Mesenchymal stem cell (in vitro differentiated cells and primary cell): ENCODE results near the gene AKT2.

ENCODE experiments used
- DNase-seq: peaks from one replicate; pipeline ENCODE4 v3.0.0-alpha.2; 2013
- H2AFZ ChIP-seq: one replicate; pipeline ENCODE4 v1.6.1; 2013; ENCODE audit warnings: low read depth, mild to moderate bottlenecking, control low read depth, inconsistent platforms, low read length, moderate library complexity
- H2AK5ac ChIP-seq: 2 replicates; pipeline ENCODE4 v1.6.1; 2013; ENCODE audit warnings: low read length, moderate library complexity, mild to moderate bottlenecking, inconsistent platforms; ENCODE audit not compliant: severe bottlenecking
- H2BK120ac ChIP-seq: one replicate; pipeline ENCODE4 v1.6.1; 2013; ENCODE audit warnings: low read depth, mild to moderate bottlenecking, inconsistent platforms, low read length, moderate library complexity
- H2BK12ac ChIP-seq, 2 experiments: one replicate each; pipeline ENCODE4 v1.6.1; 2013; ENCODE audit warnings: inconsistent platforms in 2 of 2, low read length in 2 of 2, mild to moderate bottlenecking in 2 of 2, moderate library complexity in 2 of 2, control low read depth in 1 of 2
- H2BK15ac ChIP-seq: one replicate; pipeline ENCODE4 v1.6.1; 2013; ENCODE audit warnings: mild to moderate bottlenecking, low read depth, inconsistent platforms; ENCODE audit not compliant: poor library complexity, severe bottlenecking
- H2BK5ac ChIP-seq: 2 replicates; pipeline ENCODE4 v1.6.1; 2013; ENCODE audit warnings: low read depth, mild to moderate bottlenecking, low read length, control low read depth, inconsistent platforms; ENCODE audit not compliant: poor library complexity, severe bottlenecking
- H3K14ac ChIP-seq, 2 experiments: one replicate each; pipeline ENCODE4 v1.6.1; 2013; ENCODE audit warnings: inconsistent platforms in 2 of 2, low read length in 2 of 2, control low read depth in 1 of 2, mild to moderate bottlenecking in 1 of 2, moderate library complexity in 1 of 2
- H3K18ac ChIP-seq, 2 experiments: one replicate each; pipeline ENCODE4 v1.6.1; 2013; ENCODE audit warnings: inconsistent platforms in 2 of 2, low read length in 2 of 2, control low read depth in 1 of 2, low read depth in 1 of 2, mild to moderate bottlenecking in 1 of 2
- H3K23ac ChIP-seq, 2 experiments: one replicate each; pipeline ENCODE4 v1.6.1; 2013; ENCODE audit warnings: inconsistent platforms in 2 of 2, low read length in 2 of 2, mild to moderate bottlenecking in 2 of 2, moderate library complexity in 2 of 2, control low read depth in 1 of 2
- H3K27ac ChIP-seq: 2 replicates; pipeline ENCODE4 v1.5.1; 2013; ENCODE audit warnings: mild to moderate bottlenecking, moderate library complexity, low read length, control low read depth, inconsistent platforms; ENCODE audit not compliant: poor library complexity, severe bottlenecking
- H3K27me3 ChIP-seq, 2 experiments: 2 replicates each; pipeline versions ENCODE4 v1.6.1 to v1.7.0; 2013; ENCODE audit warnings: low read length in 2 of 2, mild to moderate bottlenecking in 2 of 2, moderate library complexity in 2 of 2, control low read depth in 1 of 2, inconsistent platforms in 1 of 2; ENCODE audit not compliant: control insufficient read depth in 1 of 2, insufficient read depth in 1 of 2
- H3K36me3 ChIP-seq, 2 experiments: 2 replicates each; pipeline versions ENCODE4 v1.6.1 to v1.7.0; 2013; ENCODE audit warnings: low read length in 2 of 2, control low read depth in 1 of 2, inconsistent platforms in 1 of 2, low read depth in 1 of 2, mild to moderate bottlenecking in 1 of 2; ENCODE audit not compliant: insufficient read depth in 2 of 2, control insufficient read depth in 1 of 2
- H3K4ac ChIP-seq, 2 experiments: one replicate each; pipeline ENCODE4 v1.6.1; 2013; ENCODE audit warnings: inconsistent platforms in 2 of 2, low read length in 2 of 2, mild to moderate bottlenecking in 2 of 2, moderate library complexity in 2 of 2, control low read depth in 1 of 2, low read depth in 1 of 2
- H3K4me1 ChIP-seq: 2 replicates; pipeline ENCODE4 v1.6.1; 2013; ENCODE audit warnings: low read depth, low read length, control low read depth; ENCODE audit not compliant: control insufficient read depth, insufficient read depth
- H3K4me2 ChIP-seq: 2 replicates; pipeline ENCODE4 v1.6.1; 2013; ENCODE audit warnings: low read length, mild to moderate bottlenecking, inconsistent platforms; ENCODE audit not compliant: poor library complexity, severe bottlenecking
- H3K4me3 ChIP-seq, 2 experiments: 2 replicates each; pipeline versions ENCODE4 v1.5.1 to v1.7.0; 2013; ENCODE audit warnings: low read length in 2 of 2, mild to moderate bottlenecking in 2 of 2, control low read depth in 1 of 2, low read depth in 1 of 2; ENCODE audit not compliant: insufficient read depth in 1 of 2
- H3K79me1 ChIP-seq: replicated peaks from 2 replicates; pipeline ENCODE4 v1.6.1; 2013; ENCODE audit warnings: mild to moderate bottlenecking, control low read depth, low read length, inconsistent platforms; ENCODE audit not compliant: poor library complexity, severe bottlenecking
- H3K9ac ChIP-seq: 2 replicates; pipeline ENCODE4 v1.7.0; 2013; ENCODE audit warnings: mild to moderate bottlenecking, low read length, moderate library complexity
- H3K9me3 ChIP-seq: 2 replicates; pipeline ENCODE4 v1.7.0; 2013; ENCODE audit warnings: mild to moderate bottlenecking, low read length; ENCODE audit not compliant: control insufficient read depth
- H4K8ac ChIP-seq: one replicate; pipeline ENCODE4 v1.6.1; 2013; ENCODE audit warnings: inconsistent platforms, mild to moderate bottlenecking, low read length, moderate library complexity
- H4K91ac ChIP-seq: one replicate; pipeline ENCODE4 v1.6.1; 2013; ENCODE audit warnings: mild to moderate bottlenecking, low read length, inconsistent platforms
- WGBS: methylation state at CpG from one replicate; pipeline ENCODE4 v1.1.7; 2013; ENCODE audit warnings: mixed read lengths; 5-methylcytosine and 5-hydroxymethylcytosine counted together

Gene AKT2

DNA sequence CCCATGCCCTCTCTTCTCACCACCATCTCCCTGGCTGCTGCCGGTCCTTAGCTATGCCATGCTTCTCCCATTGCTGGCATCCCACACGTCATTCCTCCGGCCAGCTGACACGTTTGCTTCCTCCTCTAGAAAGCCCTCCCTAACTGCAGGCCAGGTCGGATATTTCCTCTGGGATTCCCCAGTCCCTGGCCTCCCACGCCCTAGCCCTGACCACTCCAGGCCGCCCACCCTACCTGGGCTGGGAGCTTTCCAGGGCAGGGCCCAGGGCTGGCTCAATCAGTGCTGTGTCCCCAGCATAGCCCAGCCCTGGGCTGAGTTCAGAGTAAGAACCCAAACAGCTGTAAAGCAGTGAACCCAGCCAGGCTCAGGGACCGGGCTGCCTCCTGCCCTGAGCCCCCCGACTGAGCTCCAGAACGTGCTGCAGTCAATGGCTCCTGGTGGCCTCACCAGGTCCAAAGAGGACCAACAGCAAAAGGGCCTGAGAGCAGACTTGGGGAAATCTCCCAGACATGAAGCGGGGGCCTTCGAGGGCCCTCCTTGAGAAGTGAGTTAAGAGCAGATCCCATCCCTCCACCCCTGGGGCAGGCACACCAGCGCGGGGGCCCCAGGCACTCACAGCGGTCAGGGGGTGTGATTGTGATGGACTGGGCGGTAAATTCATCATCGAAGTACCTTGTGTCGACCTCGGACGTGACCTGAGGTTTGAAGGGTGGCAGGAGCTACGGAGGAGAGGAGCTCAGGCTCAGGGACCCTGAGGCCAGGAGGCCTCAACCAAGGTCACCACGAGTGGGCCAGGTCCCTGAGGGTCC lies 50.5 kb downstream of the AKT2 start:
- Histone ChIP-seq H2BK5ac (no peak overlapping the region), H2BK12ac (no peak overlapping the region), H3K27me3 (no peaks in the 10 kb centered on the region), H3K79me1 (peaks cover 16% of the 10 kb centered on the region), H3K4me2 (no peak overlapping the region), H3K18ac (no peak overlapping the region), H3K9me3 (no peaks in the 10 kb centered on the region), H2BK15ac (no peak overlapping the region), H4K91ac (no peak overlapping the region), H3K4me1 (peaks cover 19% of the 10 kb centered on the region), H2BK120ac (no peak overlapping the region), H4K8ac (no peak overlapping the region), H3K9ac (no peak overlapping the region), H3K14ac (no peak overlapping the region), H3K36me3 (peaks cover 59 to 70% of the 10 kb centered on the region in 2 experiments), H3K23ac (no peak overlapping the region), H2AFZ (no peak overlapping the region), H2AK5ac (no peak overlapping the region), H3K4me3 (no peak overlapping the region), H3K27ac (no peak overlapping the region), H3K4ac (no peak overlapping the region)
- DNase-seq, result no peak
- 95% methylated on average over 22 of the region's 22 CpGs for WGBS

DNA sequence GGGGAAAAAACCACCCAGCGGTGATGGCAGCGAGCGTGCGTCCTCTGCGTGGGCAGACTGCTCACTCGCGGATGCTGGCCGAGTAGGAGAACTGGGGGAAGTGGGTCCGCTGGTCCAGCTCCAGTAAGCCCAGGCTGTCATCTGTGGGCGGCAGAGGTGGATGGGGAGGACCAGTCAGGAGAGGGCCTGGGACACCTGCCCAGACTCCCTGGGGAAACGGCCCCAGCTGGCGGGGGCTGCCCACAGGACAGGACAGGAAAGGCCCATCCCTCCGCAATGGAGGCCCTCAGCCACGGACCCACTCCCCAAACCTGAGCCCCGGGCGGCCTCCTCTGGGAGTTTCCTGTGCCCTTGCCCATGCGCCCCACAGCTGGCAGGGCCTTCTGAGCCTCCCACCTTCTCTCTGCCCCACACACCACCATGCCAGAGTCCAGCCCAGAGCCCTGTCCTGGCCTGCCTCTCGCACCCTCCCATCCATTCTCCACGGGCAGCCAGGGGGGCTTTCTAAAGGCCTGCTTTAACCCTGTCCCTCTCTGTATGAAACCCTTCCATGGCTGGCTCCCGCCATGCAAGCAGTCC lies 51.2 kb downstream of the AKT2 start:
- Histone ChIP-seq H2BK12ac (no peak overlapping the region), H3K9me3 (no peaks in the 10 kb centered on the region), H3K4me3 (no peak overlapping the region), H3K27ac (no peak overlapping the region), H4K8ac (no peak overlapping the region), H3K4ac (no peak overlapping the region), H3K23ac (no peak overlapping the region), H2BK15ac (peak overlapping the region; percentile 33), H2BK5ac (no peak overlapping the region), H2AFZ (no peak overlapping the region), H3K36me3 (peaks cover 51 to 64% of the 10 kb centered on the region in 2 experiments), H3K79me1 (peaks cover 13% of the 10 kb centered on the region), H3K14ac (no peak overlapping the region), H2BK120ac (no peak overlapping the region), H3K18ac (no peak overlapping the region), H3K27me3 (no peaks in the 10 kb centered on the region), H3K4me2 (no peak overlapping the region), H3K9ac (no peak overlapping the region), H2AK5ac (no peak overlapping the region), H4K91ac (no peak overlapping the region), H3K4me1 (peaks cover 19% of the 10 kb centered on the region)
- WGBS, result 96% methylated on average over 20 of the region's 20 CpGs
- no peak for DNase-seq

GRCh38 chr19:40232949-40233810 lies 52.0 kb downstream of the AKT2 start:
- 95% methylated on average over 24 of the region's 25 CpGs for WGBS
- Histone ChIP-seq H3K36me3 (peaks cover 44 to 57% of the 10 kb centered on the region in 2 experiments), H3K18ac (no peak overlapping the region)

DNA sequence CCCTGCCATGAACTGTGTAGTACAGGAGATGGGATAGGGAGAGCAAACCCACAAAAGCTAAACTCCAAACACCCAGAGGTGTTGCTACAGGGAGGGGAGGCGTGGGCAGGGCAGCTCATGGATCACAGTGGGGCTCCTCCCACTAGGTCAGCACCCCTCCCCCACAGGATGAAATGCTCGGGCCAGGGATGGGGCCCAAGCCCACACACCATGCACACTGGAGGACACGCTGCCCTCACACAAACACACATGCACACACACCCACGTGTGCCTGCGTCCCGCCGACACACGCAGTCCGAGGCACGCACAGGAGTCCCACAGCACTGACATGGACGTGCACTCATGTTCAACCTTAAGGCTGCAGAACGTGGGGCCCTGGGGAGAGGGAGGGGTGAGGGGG lies 52.7 kb downstream of the AKT2 start:
- Histone ChIP-seq H2BK5ac (no peak overlapping the region), H3K14ac (peak overlapping the region in 1 of 2 experiments; percentile 11), H3K4me1 (peaks cover 19% of the 10 kb centered on the region), H3K27ac (peak overlapping the region; percentile 56), H3K4me3 (no peak overlapping the region), H3K18ac (peak overlapping the region in 1 of 2 experiments; percentile 75), H2BK12ac (peak overlapping the region; percentile 45 to 49), H4K91ac (peak overlapping the region; percentile 88), H3K79me1 (peaks cover 6% of the 10 kb centered on the region), H2AK5ac (peak overlapping the region; percentile 19), H3K9ac (no peak overlapping the region), H2AFZ (no peak overlapping the region), H3K4me2 (no peak overlapping the region), H3K23ac (no peak overlapping the region), H3K27me3 (no peaks in the 10 kb centered on the region), H2BK15ac (no peak overlapping the region), H3K4ac (peak overlapping the region; percentile 32 to 46), H3K36me3 (peaks cover 37 to 50% of the 10 kb centered on the region in 2 experiments), H4K8ac (peak overlapping the region; percentile 66), H2BK120ac (no peak overlapping the region), H3K9me3 (no peaks in the 10 kb centered on the region)
- WGBS, result 85% methylated on average over 9 of the region's 12 CpGs
- no peak for DNase-seq

More at GRCh38 chr19:40232949-40233810, 52.0 kb downstream of the AKT2 start:
- Histone ChIP-seq H2AFZ (no peak overlapping the region), H4K8ac (peak overlapping the region; percentile 32), H3K9me3 (no peaks in the 10 kb centered on the region), H3K4me2 (no peak overlapping the region), H3K27me3 (no peaks in the 10 kb centered on the region), H2BK15ac (peak overlapping the region; percentile 70), H3K4me1 (peaks cover 19% of the 10 kb centered on the region), H3K9ac (no peak overlapping the region), H3K23ac (no peak overlapping the region), H3K4ac (no peak overlapping the region), H2BK120ac (no peak overlapping the region), H2BK12ac (no peak overlapping the region), H3K27ac (no peak overlapping the region), H2BK5ac (no peak overlapping the region), H2AK5ac (no peak overlapping the region), H3K4me3 (no peak overlapping the region), H3K79me1 (peaks cover 8% of the 10 kb centered on the region), H4K91ac (peak overlapping the region; percentile 56), H3K14ac (no peak overlapping the region)
- DNase-seq, result no peak
